ENCODE results near the gene NSUN4. TPM values are rescaled to one million over a fixed set of nuclear protein-coding genes. Genes with fewer than 3 reads are reported as not detected.
A peak's percentile ranks its signal among the peaks of the same experiment; 100 is the strongest.

NSUN4 gene
- total and polyA plus RNA-seq, 2 of the 13 experiments (the other 11 are each of a cell fraction or from before 2014, with no cell fraction given), result 21.5 to 23.5 TPM

DNA sequence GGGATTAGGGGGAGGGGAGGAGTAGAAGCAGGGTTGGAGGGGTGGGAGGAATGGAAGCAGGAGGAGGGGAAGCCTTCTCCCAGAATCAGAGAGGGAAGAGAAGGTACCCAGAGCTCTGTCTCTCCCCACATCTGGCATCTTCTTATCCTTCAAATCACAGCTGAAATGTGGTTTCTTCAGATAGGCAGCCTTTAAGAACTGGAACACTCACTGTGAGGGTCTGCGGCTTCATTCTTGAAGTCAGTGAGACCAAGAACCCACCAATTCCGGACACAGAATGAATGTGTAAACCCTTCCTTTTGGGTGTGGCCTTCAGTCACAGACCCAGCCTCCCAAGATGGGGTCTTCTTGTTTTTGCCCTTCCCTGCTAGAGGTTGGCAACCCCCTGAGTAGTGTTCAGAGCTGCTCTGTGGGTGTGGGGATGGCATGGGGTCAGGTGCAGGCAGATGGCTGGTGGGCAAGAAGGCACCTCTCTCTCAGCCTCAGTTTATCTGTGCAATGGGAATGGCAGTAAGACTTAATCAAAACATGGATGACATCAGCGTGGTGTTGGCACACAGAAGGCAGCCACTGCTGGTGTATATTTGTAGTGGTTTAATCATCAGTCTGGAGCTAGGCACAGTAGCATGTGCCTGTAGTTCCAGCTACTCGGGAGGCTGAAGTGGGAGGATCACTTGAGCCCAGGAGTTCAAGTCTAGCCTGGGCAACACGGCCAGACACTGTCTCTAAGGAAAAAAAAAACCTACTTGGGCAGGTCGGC, 60.7 kb downstream of the NSUN4 start:
- TF ChIP-seq, protein P1, sequence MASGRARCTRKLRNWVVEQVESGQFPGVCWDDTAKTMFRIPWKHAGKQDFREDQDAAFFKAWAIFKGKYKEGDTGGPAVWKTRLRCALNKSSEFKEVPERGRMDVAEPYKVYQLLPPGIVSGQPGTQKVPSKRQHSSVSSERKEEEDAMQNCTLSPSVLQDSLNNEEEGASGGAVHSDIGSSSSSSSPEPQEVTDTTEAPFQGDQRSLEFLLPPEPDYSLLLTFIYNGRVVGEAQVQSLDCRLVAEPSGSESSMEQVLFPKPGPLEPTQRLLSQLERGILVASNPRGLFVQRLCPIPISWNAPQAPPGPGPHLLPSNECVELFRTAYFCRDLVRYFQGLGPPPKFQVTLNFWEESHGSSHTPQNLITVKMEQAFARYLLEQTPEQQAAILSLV (CRISPR knock-in tag; IDR thresholded peaks at IDR 0.05; ENCODE audit: borderline replicate concordance), result peak; percentile 3; the same call in 1 of the 2 replicates
- TF ChIP-seq SMAD9 (CRISPR knock-in tag; IDR thresholded peaks at IDR 0.05) (no peak), HNRNPK (IDR thresholded peaks at IDR 0.05; ENCODE audit: low read depth, low read length, poor library complexity, severe bottlenecking) (peak; percentile 21)
- no peak overlapping the region for H2AFZ ChIP-seq (ENCODE audit: low read length)
- no TSS peak for BruUV-seq (replicated peaks)
- peak overlapping the region; percentile 62 for H3K4me2 ChIP-seq (ENCODE audit: low read depth, low read length)
- POLR2A ChIA-PET, result no interaction called here
- WGBS (ENCODE audit: low lambda C conversion rate), result 55% methylated on average over 5 of the region's 6 CpGs
- no peak overlapping the region for H3K9ac ChIP-seq (ENCODE audit: insufficient read depth, low read depth, low read length)
- peak; percentile 25 for ATAC-seq
- H3K4me3 ChIP-seq (replicated peaks in 1 of 3; ENCODE audit: insufficient read depth in 1 of 3, low read depth in 2 of 3, low read length in 3 of 3), result peak overlapping the region in 1 of 3 experiments; percentile 54; a peak in 2 of 6 replicates
- H3K4me1 ChIP-seq (ENCODE audit: insufficient read depth, low read length), result peaks cover 16% of the 10 kb centered on the region
- H4K20me1 ChIP-seq (ENCODE audit: insufficient read depth, low read length), result no peaks in the 10 kb centered on the region
- H3K27me3 ChIP-seq (ENCODE audit: control insufficient read depth in 1 of 2, insufficient read depth in 2 of 2, low read length in 2 of 2), result no peaks in the 10 kb centered on the region
- in situ Hi-C loops (cut with HindIII; ENCODE audit: extremely low pct_ligation_motif_present, low pct_unique_long_range_greater_than_20kb) (no loop called here), intact Hi-C loops (cut with micrococcal nuclease; ENCODE audit: unreplicated experiment) (no loop called here)
- no peak for DNase-seq (ENCODE audit: low spot score)
- no peaks in the 10 kb centered on the region for H3K79me2 ChIP-seq (ENCODE audit: insufficient read depth, low read length)
- no peaks in the 10 kb centered on the region for H3K9me3 ChIP-seq (ENCODE audit: low read length)
- H3K27ac ChIP-seq (ENCODE audit: extremely low read length, insufficient read depth, low read length), result no peak overlapping the region
- no peak for FAIRE-seq
- CTCF ChIA-PET (ENCODE audit: low intra/inter-chr PET ratio, low total read pairs), result no interaction called here
- H3K36me3 ChIP-seq (replicated peaks in 1 of 2; ENCODE audit: control insufficient read depth in 1 of 2, insufficient read depth in 2 of 2, low read length in 2 of 2), result no peaks in the 10 kb centered on the region

DNA sequence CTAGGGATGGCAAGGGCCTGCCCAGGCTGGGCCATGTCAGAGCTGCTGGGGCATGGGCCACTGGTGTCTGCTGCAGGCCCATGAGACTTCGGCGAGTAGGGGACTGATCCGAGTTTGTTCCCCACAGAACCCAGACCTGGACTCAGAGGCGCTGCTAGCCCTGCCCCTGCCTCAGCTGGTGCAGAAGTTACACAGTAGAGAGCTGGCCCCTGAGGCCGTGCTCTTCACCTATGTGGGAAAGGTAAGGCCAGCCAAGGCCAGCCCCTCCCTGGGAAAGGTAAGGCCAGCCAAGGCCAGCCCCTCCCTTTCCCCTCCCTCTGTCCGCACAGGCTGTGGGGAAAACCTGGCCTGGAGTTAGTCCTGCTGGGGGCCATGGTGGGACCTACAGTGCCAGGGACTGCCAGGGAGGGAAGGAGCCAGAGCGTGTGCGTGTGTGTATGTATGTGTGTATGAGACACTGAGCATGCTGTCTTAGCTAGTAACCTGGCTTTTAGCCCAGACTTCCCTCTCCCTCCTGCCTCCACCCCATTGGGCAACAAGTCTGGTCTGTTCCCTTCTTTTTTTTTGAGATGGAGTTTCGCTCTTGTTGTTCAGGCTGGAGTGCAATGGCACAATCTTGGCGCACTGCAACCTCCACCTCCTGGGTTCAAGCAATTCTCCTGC, 61.5 kb downstream of the NSUN4 start:
- ATAC-seq (peak; percentile 85), DNase-seq (ENCODE audit: low spot score) (peak; percentile 40), FAIRE-seq (peak; percentile 39)
- peaks cover 12% of the 10 kb centered on the region for H3K4me1 ChIP-seq (ENCODE audit: insufficient read depth, low read length)
- no peaks in the 10 kb centered on the region for H3K36me3 ChIP-seq (replicated peaks in 1 of 2; ENCODE audit: control insufficient read depth in 1 of 2, insufficient read depth in 2 of 2, low read length in 2 of 2)
- no peaks in the 10 kb centered on the region for H3K79me2 ChIP-seq (ENCODE audit: insufficient read depth, low read length)
- H4K20me1 ChIP-seq (ENCODE audit: insufficient read depth, low read length), result no peaks in the 10 kb centered on the region
- no peaks in the 10 kb centered on the region for H3K9me3 ChIP-seq (ENCODE audit: low read length)
- H3K4me3 ChIP-seq (replicated peaks in 1 of 3; ENCODE audit: insufficient read depth in 1 of 3, low read depth in 2 of 3, low read length in 3 of 3), result peak overlapping the region in 2 of 3 experiments; percentile 17 to 54; a peak in 2 of 6 replicates
- no peak overlapping the region for H3K9ac ChIP-seq (ENCODE audit: insufficient read depth, low read depth, low read length)
- POLR2A ChIA-PET, result interaction anchor here (1.0 kb wide), 1 partner anchor 8 kb away, joined by 3 read pairs; the partner anchor contains the start of gene FAAH
- 31% methylated on average over 9 of the region's 10 CpGs for WGBS (ENCODE audit: low lambda C conversion rate)
- no peaks in the 10 kb centered on the region for H3K27me3 ChIP-seq (ENCODE audit: control insufficient read depth in 1 of 2, insufficient read depth in 2 of 2, low read length in 2 of 2)
- no TSS peak for BruUV-seq (replicated peaks)
- intact Hi-C loops (cut with micrococcal nuclease; ENCODE audit: unreplicated experiment) (loop anchor here (1.0 kb wide), 1 partner anchor 8 kb away; the partner anchor contains the start of gene FAAH), in situ Hi-C loops (cut with HindIII; ENCODE audit: extremely low pct_ligation_motif_present, low pct_unique_long_range_greater_than_20kb) (no loop called here)
- no peak overlapping the region for H3K27ac ChIP-seq (ENCODE audit: extremely low read length, insufficient read depth, low read length)
- peak overlapping the region; percentile 62 for H3K4me2 ChIP-seq (ENCODE audit: low read depth, low read length)
- H2AFZ ChIP-seq (ENCODE audit: low read length), result no peak overlapping the region
- CTCF ChIA-PET (ENCODE audit: low intra/inter-chr PET ratio, low total read pairs), result no interaction called here
- TF ChIP-seq, protein P2, sequence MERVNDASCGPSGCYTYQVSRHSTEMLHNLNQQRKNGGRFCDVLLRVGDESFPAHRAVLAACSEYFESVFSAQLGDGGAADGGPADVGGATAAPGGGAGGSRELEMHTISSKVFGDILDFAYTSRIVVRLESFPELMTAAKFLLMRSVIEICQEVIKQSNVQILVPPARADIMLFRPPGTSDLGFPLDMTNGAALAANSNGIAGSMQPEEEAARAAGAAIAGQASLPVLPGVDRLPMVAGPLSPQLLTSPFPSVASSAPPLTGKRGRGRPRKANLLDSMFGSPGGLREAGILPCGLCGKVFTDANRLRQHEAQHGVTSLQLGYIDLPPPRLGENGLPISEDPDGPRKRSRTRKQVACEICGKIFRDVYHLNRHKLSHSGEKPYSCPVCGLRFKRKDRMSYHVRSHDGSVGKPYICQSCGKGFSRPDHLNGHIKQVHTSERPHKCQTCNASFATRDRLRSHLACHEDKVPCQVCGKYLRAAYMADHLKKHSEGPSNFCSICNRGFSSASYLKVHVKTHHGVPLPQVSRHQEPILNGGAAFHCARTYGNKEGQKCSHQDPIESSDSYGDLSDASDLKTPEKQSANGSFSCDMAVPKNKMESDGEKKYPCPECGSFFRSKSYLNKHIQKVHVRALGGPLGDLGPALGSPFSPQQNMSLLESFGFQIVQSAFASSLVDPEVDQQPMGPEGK (CRISPR knock-in tag; IDR thresholded peaks at IDR 0.05), result peak; percentile 96
- TF ChIP-seq ZNF589 (CRISPR knock-in tag; conservative IDR thresholded peaks at IDR 0.05), result no peak
- 0 out of 2 replicates have a peak, but pooled peaks have one; percentile 22 for TF ChIP-seq ZMYM3 (CRISPR knock-in tag; IDR thresholded peaks at IDR 0.05)
- TF ChIP-seq ZMAT3 (CRISPR knock-in tag; conservative IDR thresholded peaks at IDR 0.05), result 0 out of 2 replicates have a peak, but pooled peaks have one; percentile 39
- no peak for TF ChIP-seq ZNF577 (CRISPR knock-in tag; IDR thresholded peaks at IDR 0.05; ENCODE audit: borderline replicate concordance, low read depth)
- TF ChIP-seq MTF2 (CRISPR knock-in tag; IDR thresholded peaks at IDR 0.05; ENCODE audit: borderline replicate concordance), result peak; percentile 79; the same call in 1 of the 2 replicates
- no peak for TF ChIP-seq HNF4G (IDR thresholded peaks at IDR 0.05; ENCODE audit: borderline replicate concordance, low read depth, low read length)
- no peak for TF ChIP-seq HNF4G (CRISPR knock-in tag; IDR thresholded peaks at IDR 0.05; ENCODE audit: borderline replicate concordance, low read depth)

Data from HepG2 (cell line).